A549 treated with DMSO at 1 μM for 4 hours (cell line): ENCODE data around the gene EDARADD. TPM values are rescaled to one million over a fixed set of nuclear protein-coding genes. Genes with fewer than 3 reads are reported as not detected.

Experiments used
- total RNA-seq: library from RNA; stranded (reverse); fragments of 200-300 nt; extraction: Qiagen RNA extraction; gene quantifications from 5 replicates; pipeline ENCODE4 v1.2.3, GENCODE V29; 2022; ENCODE audit warnings: low read depth

EDARADD gene
- total RNA-seq, result 2.7 to 3.2 TPM (median 3.1 TPM) in 5 replicates

DNA sequence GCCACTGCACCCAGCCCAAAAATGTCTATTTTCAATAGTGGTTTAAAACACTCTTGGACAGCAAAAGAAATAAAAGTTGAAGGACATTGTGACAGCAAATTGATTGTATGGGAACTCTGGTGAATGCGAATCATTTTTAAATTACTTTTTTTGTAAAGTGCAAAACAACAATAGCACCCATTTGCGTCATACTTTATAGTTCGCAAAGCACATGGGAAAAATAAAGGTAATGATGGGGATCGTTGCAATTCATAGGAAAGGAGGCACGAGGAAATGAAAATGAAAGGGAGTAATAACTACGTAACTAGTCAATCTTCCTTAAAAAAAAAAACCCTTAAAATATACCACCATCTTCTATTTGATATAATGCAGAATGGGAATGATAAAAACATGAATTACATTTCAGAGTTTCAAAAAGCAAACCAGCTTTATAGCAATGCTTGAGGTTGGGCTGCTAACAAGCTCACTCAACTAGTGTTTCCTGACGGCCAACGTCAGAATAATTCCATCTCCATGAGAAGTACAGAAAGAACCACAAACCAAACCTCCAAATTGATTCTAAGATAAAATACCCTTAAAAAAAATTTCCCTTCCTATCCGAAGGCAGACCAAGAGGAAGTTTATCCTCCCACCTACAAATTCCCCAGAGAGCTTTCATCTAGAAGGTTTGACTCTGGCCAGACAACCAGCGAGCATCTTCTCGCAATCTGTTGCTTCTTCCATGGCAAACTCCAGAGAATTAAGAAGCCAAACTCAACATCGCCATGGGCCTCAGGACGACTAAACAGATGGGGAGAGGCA, at the start of gene EDARADD:
EDARADD (plus strand) TSS at position 606 of the 801 bp plus-strand sequence; CDS start at position 765, 159 bp downstream.

DNA sequence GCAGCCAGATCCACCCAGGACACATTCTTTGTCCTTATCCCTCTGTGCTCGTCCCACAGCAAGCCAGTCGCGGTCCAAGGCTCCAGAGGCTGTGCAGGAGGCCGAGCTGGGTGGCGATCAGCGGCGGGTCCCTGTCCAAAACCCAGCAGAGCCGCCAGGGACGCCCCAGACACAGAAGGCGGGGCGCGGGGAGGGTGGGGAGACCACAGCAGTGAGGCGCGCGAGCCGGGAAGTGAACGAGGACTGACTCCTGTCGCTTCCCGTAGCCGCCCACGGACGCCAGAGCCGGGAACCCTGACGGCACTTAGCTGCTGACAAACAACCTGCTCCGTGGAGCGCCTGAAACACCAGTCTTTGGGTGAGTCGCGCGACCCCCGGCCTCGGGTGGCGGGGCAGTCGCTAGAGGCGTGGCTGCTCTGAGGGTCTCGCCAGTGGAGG, 129.6 kb downstream of the EDARADD start, which contains the start of gene LGALS8:
LGALS8 (plus strand) TSS at position 279 of the 438 bp plus-strand sequence. CDS start 2,089 bp downstream, outside the sequence.

Other genes with a start within 250 kb of the EDARADD start
- 2.6 to 4.1 TPM (median 3.5 TPM) in 5 replicates for gene ERO1B, start 112.3 kb upstream of the EDARADD start, total RNA-seq
- gene LGALS8, start 129.7 kb downstream of the EDARADD start, total RNA-seq, result 34.6 to 49.1 TPM (median 37.7 TPM) in 5 replicates
- 23.7 to 35.1 TPM (median 30.6 TPM) in 5 replicates for gene HEATR1, start 210.2 kb downstream of the EDARADD start, total RNA-seq